Cardiac fibroblast (primary cell): ENCODE results near the gene TERT.

ENCODE experiments used
- DNase-seq, 2 donors: peaks; one replicate each; pipeline versions ENCODE4 v3.0.0 to v3.0.0-alpha.2; 2010; ENCODE audit warnings: low read depth in 2 of 2
- H3K4me3 ChIP-seq, 2 donors: replicated peaks in 1 of 2; 1 replicate in 1 of 2; 2 replicates in 1 of 2; pipeline ENCODE4 v1.5.1; 2011; ENCODE audit warnings: low read depth in 2 of 2, low read length in 2 of 2, mild to moderate bottlenecking in 2 of 2, moderate library complexity in 1 of 2
- TF ChIP-seq, protein P1 (sequence below): IDR thresholded peaks from one replicate; pipeline ENCODE4 v1.5.1; 2011; ENCODE audit warnings: low read depth, mild to moderate bottlenecking, low read length, inconsistent platforms

Gene TERT

DNA sequence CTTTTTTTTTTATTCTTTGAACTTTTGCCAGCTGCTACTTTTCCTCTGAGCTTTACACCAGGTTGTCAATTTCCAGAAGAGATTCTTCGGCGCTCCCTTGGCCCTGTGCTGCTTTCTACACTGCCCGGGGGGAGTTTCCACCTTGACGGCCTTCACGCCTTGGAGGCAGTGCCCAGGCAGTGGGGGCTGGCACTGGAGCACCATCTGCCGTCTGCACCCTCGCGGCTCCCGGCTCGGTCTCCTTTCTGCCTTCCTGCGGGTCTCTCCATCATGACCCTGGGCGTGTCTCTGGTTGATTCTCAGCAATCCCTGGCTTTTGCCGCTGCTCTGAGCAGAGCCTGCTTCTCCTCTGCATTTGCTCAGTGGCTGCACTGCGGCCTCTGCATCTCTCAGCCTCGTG, 66.7 kb downstream of the TERT start:
- TF ChIP-seq, protein P1, sequence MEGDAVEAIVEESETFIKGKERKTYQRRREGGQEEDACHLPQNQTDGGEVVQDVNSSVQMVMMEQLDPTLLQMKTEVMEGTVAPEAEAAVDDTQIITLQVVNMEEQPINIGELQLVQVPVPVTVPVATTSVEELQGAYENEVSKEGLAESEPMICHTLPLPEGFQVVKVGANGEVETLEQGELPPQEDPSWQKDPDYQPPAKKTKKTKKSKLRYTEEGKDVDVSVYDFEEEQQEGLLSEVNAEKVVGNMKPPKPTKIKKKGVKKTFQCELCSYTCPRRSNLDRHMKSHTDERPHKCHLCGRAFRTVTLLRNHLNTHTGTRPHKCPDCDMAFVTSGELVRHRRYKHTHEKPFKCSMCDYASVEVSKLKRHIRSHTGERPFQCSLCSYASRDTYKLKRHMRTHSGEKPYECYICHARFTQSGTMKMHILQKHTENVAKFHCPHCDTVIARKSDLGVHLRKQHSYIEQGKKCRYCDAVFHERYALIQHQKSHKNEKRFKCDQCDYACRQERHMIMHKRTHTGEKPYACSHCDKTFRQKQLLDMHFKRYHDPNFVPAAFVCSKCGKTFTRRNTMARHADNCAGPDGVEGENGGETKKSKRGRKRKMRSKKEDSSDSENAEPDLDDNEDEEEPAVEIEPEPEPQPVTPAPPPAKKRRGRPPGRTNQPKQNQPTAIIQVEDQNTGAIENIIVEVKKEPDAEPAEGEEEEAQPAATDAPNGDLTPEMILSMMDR: no peak
- DNase-seq: no peak
- no peak overlapping the region for H3K4me3 ChIP-seq

DNA sequence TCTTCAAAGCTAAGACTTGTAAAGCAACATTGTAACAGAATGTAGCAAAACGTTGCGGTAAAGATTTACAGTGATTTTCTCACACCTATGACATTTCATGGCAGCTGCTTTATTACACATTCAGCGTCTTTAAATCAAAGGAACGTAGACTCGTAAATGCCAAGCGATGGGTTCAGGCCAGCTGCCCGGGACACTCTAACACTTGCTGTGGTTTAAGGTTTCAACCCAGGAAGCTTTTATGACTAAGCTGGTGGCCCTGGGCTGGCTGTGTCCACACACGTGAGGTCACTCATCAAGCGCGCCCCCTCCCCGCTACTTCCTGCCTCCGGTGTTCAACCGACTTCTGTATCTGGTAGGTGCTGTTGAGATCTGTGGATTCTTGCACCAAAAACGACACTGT, 67.2 kb downstream of the TERT start:
- DNase-seq: no peak
- TF ChIP-seq, protein P1: no peak
- H3K4me3 ChIP-seq: no peak overlapping the region

DNA sequence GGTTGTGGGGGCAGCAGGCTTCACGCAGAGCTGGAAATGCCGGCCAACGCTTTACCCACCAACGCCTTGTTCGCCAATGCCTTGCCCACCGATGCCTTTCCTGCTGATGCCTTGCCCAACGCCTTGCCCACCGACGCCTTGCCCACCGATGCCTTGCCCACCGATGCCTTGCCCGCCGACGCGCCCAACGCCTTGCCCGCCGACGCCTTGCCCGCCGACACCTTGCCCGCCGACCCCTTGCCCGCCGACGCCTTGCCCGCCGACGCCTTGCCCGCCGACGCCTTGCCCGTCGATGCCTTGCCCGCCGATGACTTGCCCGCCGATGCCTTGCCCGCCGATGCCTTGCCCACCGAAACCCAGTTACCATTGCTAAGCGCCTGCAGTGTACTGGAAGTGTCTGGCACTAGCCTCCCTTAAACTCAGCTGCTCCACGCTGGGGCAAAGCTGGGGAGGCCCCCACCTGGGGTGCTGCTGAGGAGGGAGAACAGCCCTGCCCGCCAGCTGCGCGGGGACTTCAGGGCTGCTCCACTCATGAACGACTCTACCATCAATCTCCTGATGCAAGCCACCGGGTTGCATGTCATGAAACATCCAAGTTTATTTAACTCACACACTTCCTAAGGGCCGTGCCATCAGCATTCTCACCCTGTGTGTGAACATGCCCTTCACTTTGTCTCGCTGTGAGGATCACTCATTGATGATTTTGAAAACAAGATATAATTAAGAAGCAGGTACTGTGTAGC, 67.9 kb downstream of the TERT start:
- TF ChIP-seq, protein P1: no peak

DNA sequence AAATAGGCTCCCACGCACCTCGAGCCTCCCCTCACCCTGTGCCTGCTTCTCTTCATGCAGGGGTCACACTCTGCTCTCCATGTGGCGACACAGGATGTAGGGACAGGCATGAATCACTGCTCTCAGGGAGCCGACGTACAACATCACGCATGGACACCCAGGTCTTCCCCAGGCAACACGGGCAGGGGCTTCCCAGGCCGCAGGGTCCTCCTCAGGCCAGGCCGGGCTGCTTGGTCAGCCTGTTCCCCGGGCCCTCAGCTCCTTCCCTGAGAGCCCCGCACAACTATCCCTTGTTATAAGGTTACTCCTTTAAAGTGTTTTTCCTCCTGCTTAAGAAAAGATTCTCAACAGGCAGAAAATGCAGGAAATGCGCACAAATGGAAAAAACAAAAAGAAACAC, 68.6 kb downstream of the TERT start:
- no peak overlapping the region for H3K4me3 ChIP-seq
- no peak for DNase-seq
- TF ChIP-seq, protein P1: no peak

More for the DNA sequence above, 67.9 kb downstream of the TERT start:
- H3K4me3 ChIP-seq: no peak overlapping the region
- DNase-seq: no peak

DNA sequence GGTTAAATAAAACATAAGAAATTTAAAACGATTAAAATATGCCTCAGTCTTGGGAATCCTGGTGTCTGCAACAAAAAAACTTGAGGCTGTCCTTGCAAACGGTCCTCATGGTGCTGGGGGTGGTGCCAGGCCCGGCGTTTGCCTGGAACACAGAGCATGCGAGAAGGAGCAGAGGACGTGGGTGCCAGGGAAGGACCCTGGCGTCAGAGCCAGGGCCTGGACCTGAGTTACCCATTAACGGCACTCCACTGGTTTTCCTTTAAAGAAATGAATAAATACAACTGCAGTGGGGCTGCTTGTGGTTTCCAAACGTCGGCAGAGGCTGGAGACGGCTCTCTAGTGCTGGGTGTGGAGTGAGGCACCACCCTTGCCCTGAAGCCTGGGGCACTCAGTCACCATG, 69.8 kb downstream of the TERT start, which contains the start of gene SLC6A18:
TSS of gene SLC6A18 (plus strand) at position 301 of the 400 bp plus-strand sequence. CDS start at position 398, 97 bp downstream.
- H3K4me3 ChIP-seq: no peak within 1 kb of the TSS
- TF ChIP-seq, protein P1: no peak
- no peak for DNase-seq

DNA sequence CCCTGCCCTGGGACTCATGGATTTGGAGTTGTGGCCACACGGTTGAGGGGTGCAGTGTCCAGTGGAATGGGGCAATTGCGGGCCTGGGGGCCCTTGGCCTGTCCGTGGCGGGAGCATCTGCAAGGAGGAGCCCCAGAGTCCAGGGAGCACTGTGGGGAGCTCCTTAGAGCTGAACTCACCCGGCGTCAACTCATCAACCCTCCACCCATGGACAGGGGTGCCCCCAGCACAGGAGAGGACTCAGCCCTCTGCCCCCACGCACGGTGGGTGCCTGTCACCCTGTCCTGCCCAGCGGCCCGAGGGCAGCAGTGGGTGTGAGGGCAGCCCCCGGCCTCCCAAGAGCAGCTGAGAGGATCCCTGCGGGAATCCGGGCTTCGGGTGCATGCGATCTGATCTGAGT, 70.2 kb downstream of the TERT start:
- TF ChIP-seq, protein P1: no peak
- no peak for DNase-seq
- no peak overlapping the region for H3K4me3 ChIP-seq
